Liver (tissue), 9 donors: ENCODE measurements around the gene CDKN2B-AS1. TPM values are rescaled to one million over a fixed set of nuclear protein-coding genes. Genes with fewer than 3 reads are reported as not detected.

ENCODE experiments used
- DNase-seq: peaks from one replicate; pipeline ENCODE4 v3.0.0-alpha.2; 2017; ENCODE audit warnings: low spot score
- H3K27ac ChIP-seq, 2 donors: one replicate each; pipeline ENCODE4 v1.7.0; 2013; ENCODE audit warnings: inconsistent platforms in 2 of 2, low read length in 2 of 2, control low read depth in 1 of 2, low read depth in 1 of 2, mild to moderate bottlenecking in 1 of 2
- H3K27me3 ChIP-seq, 4 donors: one replicate each; pipeline versions ENCODE4 v1.6.1 to v1.7.0; 2013; ENCODE audit warnings: low read length in 3 of 4, inconsistent platforms in 1 of 4, mild to moderate bottlenecking in 1 of 4, moderate library complexity in 1 of 4; ENCODE audit not compliant: control insufficient read depth in 4 of 4, insufficient read depth in 4 of 4
- H3K36me3 ChIP-seq, 4 donors: one replicate each; pipeline versions ENCODE4 v1.6.1 to v1.7.0; 2013; ENCODE audit warnings: low read length in 3 of 4, mild to moderate bottlenecking in 3 of 4, low read depth in 1 of 4, moderate library complexity in 1 of 4; ENCODE audit not compliant: control insufficient read depth in 4 of 4, insufficient read depth in 3 of 4
- H3K4me1 ChIP-seq, 4 donors: one replicate each; pipeline versions ENCODE4 v1.6.1 to v1.7.0; 2013; ENCODE audit warnings: low read length in 3 of 4, mild to moderate bottlenecking in 3 of 4, moderate library complexity in 1 of 4; ENCODE audit not compliant: control insufficient read depth in 4 of 4, insufficient read depth in 4 of 4
- H3K4me3 ChIP-seq, 3 donors: one replicate each; pipeline versions ENCODE4 v1.6.1 to v1.7.0; 2013; ENCODE audit warnings: low read length in 3 of 3, control low read depth in 1 of 3, low read depth in 1 of 3, mild to moderate bottlenecking in 1 of 3
- H3K9ac ChIP-seq, 2 donors: one replicate each; pipeline ENCODE4 v1.7.0; 2013; ENCODE audit warnings: low read length in 2 of 2, mild to moderate bottlenecking in 2 of 2, moderate library complexity in 2 of 2, control low read depth in 1 of 2, low read depth in 1 of 2
- H3K9me3 ChIP-seq, 4 donors: one replicate each; pipeline versions ENCODE4 v1.6.1 to v1.7.0; 2013; ENCODE audit warnings: low read length in 3 of 4; ENCODE audit not compliant: control insufficient read depth in 4 of 4
- ATF3 ChIP-seq: IDR thresholded peaks from 2 replicates; pipeline ENCODE4 v1.6.1; 2016; ENCODE audit warnings: antibody characterized with exemption
- CTCF ChIP-seq: fragments of 150-350 bp; IDR thresholded peaks from 2 replicates; pipeline ENCODE4 v1.5.1; 2017; ENCODE audit warnings: improper control_type of control experiment, low read depth, low read length; ENCODE audit not compliant: missing input control
- EGR1 ChIP-seq, 2 donors: IDR thresholded peaks; 2 replicates each; pipeline ENCODE4 v1.6.1; 2016 to 2018; ENCODE audit warnings: antibody characterized with exemption in 2 of 2, low read depth in 2 of 2
- FOXA1 ChIP-seq: IDR thresholded peaks from 2 replicates; pipeline ENCODE4 v1.6.1; 2016; ENCODE audit warnings: antibody characterized with exemption
- FOXA2 ChIP-seq: IDR thresholded peaks from 2 replicates; pipeline ENCODE4 v1.6.1; 2016; ENCODE audit warnings: antibody characterized with exemption
- GABPA ChIP-seq, 2 donors: IDR thresholded peaks in 1 of 2; conservative IDR thresholded peaks in 1 of 2; 2 replicates each; pipeline ENCODE4 v1.6.1; 2016; ENCODE audit warnings: antibody characterized with exemption in 2 of 2, mild to moderate bottlenecking in 1 of 2, moderate library complexity in 1 of 2
- HNF4A ChIP-seq, 2 donors: conservative IDR thresholded peaks; 2 replicates each; pipeline ENCODE4 v1.6.1; 2016; ENCODE audit warnings: antibody characterized with exemption in 2 of 2, mild to moderate bottlenecking in 2 of 2
- JUND ChIP-seq, 2 donors: IDR thresholded peaks; 2 replicates each; pipeline ENCODE4 v1.6.1; 2016; ENCODE audit warnings: antibody characterized with exemption in 2 of 2
- MAX ChIP-seq: IDR thresholded peaks from 2 replicates; pipeline ENCODE4 v1.6.1; 2016; ENCODE audit warnings: antibody characterized with exemption
- NR2F2 ChIP-seq: IDR thresholded peaks from 2 replicates; pipeline ENCODE4 v1.6.1; 2016; ENCODE audit warnings: antibody characterized with exemption
- RAD21 ChIP-seq, 2 donors: IDR thresholded peaks; 2 replicates each; pipeline ENCODE4 v1.6.1; 2016; ENCODE audit warnings: antibody characterized with exemption in 2 of 2, mild to moderate bottlenecking in 2 of 2
- REST ChIP-seq: IDR thresholded peaks from 2 replicates; pipeline ENCODE4 v1.6.1; 2016; ENCODE audit warnings: antibody characterized with exemption, mild to moderate bottlenecking
- RXRA ChIP-seq, 2 donors: IDR thresholded peaks; 2 replicates each; pipeline ENCODE4 v1.6.1; 2017 to 2018; ENCODE audit warnings: antibody characterized with exemption in 2 of 2, mild to moderate bottlenecking in 1 of 2
- SP1 ChIP-seq: IDR thresholded peaks from 2 replicates; pipeline ENCODE4 v1.6.1; 2018; ENCODE audit warnings: antibody characterized with exemption, mild to moderate bottlenecking
- TAF1 ChIP-seq: conservative IDR thresholded peaks from 2 replicates; pipeline ENCODE4 v1.6.1; 2016; ENCODE audit warnings: antibody characterized with exemption, mild to moderate bottlenecking
- YY1 ChIP-seq: IDR thresholded peaks from 2 replicates; pipeline ENCODE4 v1.6.1; 2016; ENCODE audit warnings: antibody characterized with exemption, mild to moderate bottlenecking
- ZBTB33 ChIP-seq: IDR thresholded peaks from 2 replicates; pipeline ENCODE4 v1.6.1; 2016; ENCODE audit warnings: antibody characterized with exemption
- WGBS: extraction: QIAGEN DNeasy Blood & Tissue Kit; methylation state at CpG from one replicate; pipeline ENCODE4 v1.1.7; 2013; 5-methylcytosine and 5-hydroxymethylcytosine counted together
- polyA plus RNA-seq, 2 donors: library from polyadenylated mRNA; stranded (reverse) in 1 of 2; unstranded in 1 of 2; fragments of 200-250 nt in 1 of 2; fragments of >200 nt in 1 of 2; fragmentation: Nextera tagmentation in 1 of 2; extraction: Ambion mirVana in 1 of 2; gene quantifications; one replicate each; pipeline versions ENCODE4 v1.2.1 to v1.2.3, GENCODE V29; 2013 to 2015
- total RNA-seq, 2 donors: library from RNA; depleted of rRNA; stranded (reverse); fragments of >200 nt; gene quantifications; one replicate each; pipeline ENCODE4 v1.2.3, GENCODE V29; 2014
- donor health status: healthy.
- donor health status: healthy.
- donor health status: healthy.
- donor health status: healthy.
- donor health status: healthy.

Gene CDKN2B-AS1
- total and polyA plus RNA-seq, 4 donors = 0.08 to 0.42 TPM; not detected in 2

GRCh38 chr9:22160221-22160620 lies 165.6 kb downstream of the CDKN2B-AS1 start:
- H3K9me3 ChIP-seq = no peaks in the 10 kb centered on the region
- H3K4me3 ChIP-seq = no peak overlapping the region
- no peak for TF ChIP-seq FOXA1
- 70% methylated on average over 1 of the region's 1 CpG for WGBS
- H3K27me3 ChIP-seq = peaks cover 0 to 2% (median 0%) of the 10 kb centered on the region in 4 donors
- H3K9ac ChIP-seq = no peak overlapping the region
- no peaks in the 10 kb centered on the region for H3K36me3 ChIP-seq
- DNase-seq = no peak
- H3K27ac ChIP-seq = no peak overlapping the region
- no peaks in the 10 kb centered on the region for H3K4me1 ChIP-seq

- DNase-seq = no peak
- H3K9me3 ChIP-seq = no peaks in the 10 kb centered on the region
- H3K27ac ChIP-seq = no peak overlapping the region
- no peak overlapping the region for H3K4me3 ChIP-seq
- 70% methylated on average over 1 of the region's 1 CpG for WGBS
- peaks cover 0 to 4% (median 3%) of the 10 kb centered on the region in 4 donors for H3K4me1 ChIP-seq
- no peak overlapping the region for H3K9ac ChIP-seq
- H3K36me3 ChIP-seq = no peaks in the 10 kb centered on the region
- H3K27me3 ChIP-seq = peaks cover 0 to 2% (median 0%) of the 10 kb centered on the region in 4 donors
- TF ChIP-seq NR2F2 = no peak
- no peak for TF ChIP-seq FOXA1
- TF ChIP-seq RXRA (IDR thresholded peaks at IDR 0.05) = no peak
- TF ChIP-seq CTCF = no peak
- TF ChIP-seq JUND (IDR thresholded peaks at IDR 0.05) = no peak
- no peak for TF ChIP-seq YY1
- TF ChIP-seq HNF4A (conservative IDR thresholded peaks at IDR 0.05) = no peak
- TF ChIP-seq SP1 = no peak
- no peak for TF ChIP-seq TAF1
- TF ChIP-seq ATF3 = no peak
- no peak for TF ChIP-seq ZBTB33
- TF ChIP-seq GABPA (IDR thresholded peaks at IDR 0.05 in 1 of 2, conservative IDR thresholded peaks at IDR 0.05 in 1 of 2) = no peak
- TF ChIP-seq EGR1 (IDR thresholded peaks at IDR 0.05; ENCODE audit: low read depth in 2 of 2) = no peak
- TF ChIP-seq MAX = no peak
These were observed 170.6 kb downstream of the CDKN2B-AS1 start for GRCh38 chr9:22165144-22165543.

- H3K9ac ChIP-seq = no peak overlapping the region
- peaks cover 0 to 6% (median 4%) of the 10 kb centered on the region in 4 donors for H3K4me1 ChIP-seq
- H3K4me3 ChIP-seq = no peak overlapping the region
- no peak for DNase-seq
- H3K27me3 ChIP-seq = peaks cover 0 to 2% (median 0%) of the 10 kb centered on the region in 4 donors
- no peak overlapping the region for H3K27ac ChIP-seq
- H3K36me3 ChIP-seq = no peaks in the 10 kb centered on the region
- 80% methylated on average over 2 of the region's 2 CpGs for WGBS
- H3K9me3 ChIP-seq = no peaks in the 10 kb centered on the region
- TF ChIP-seq EGR1 (IDR thresholded peaks at IDR 0.05; ENCODE audit: low read depth in 2 of 2) (no peak), TAF1 (no peak), RAD21 (IDR thresholded peaks at IDR 0.05) (no peak), CTCF (no peak), RXRA (IDR thresholded peaks at IDR 0.05) (no peak), REST (no peak), FOXA2 (no peak)
These were observed 174.7 kb downstream of the CDKN2B-AS1 start for GRCh38 chr9:22169243-22169642.
